ENCODE results near the gene PARP12.

PARP12 gene

DNA sequence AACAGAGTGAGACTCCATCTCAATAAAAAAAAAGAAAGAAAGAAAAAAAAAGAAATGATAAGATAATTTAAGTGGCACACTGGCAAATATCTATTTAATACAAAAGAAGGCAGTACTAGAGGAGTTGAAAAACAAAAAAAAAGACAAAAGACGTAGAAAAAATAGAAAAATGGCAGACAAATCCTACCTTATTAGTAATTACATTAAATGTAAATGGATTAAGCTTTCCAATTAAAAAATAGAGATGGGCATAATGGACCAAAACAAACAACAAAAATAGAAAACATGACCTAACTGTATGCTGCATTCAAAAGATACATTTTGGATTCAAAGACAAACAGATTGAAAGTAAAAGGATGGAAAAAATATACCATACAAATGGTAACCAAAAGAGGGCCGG is 5.3 kb upstream of the PARP12 start:
- TF ChIP-seq EZH2phosphoT487 (IDR thresholded peaks at IDR 0.05; ENCODE audit: borderline replicate concordance, low read length): no peak
- TF ChIP-seq, protein P1, sequence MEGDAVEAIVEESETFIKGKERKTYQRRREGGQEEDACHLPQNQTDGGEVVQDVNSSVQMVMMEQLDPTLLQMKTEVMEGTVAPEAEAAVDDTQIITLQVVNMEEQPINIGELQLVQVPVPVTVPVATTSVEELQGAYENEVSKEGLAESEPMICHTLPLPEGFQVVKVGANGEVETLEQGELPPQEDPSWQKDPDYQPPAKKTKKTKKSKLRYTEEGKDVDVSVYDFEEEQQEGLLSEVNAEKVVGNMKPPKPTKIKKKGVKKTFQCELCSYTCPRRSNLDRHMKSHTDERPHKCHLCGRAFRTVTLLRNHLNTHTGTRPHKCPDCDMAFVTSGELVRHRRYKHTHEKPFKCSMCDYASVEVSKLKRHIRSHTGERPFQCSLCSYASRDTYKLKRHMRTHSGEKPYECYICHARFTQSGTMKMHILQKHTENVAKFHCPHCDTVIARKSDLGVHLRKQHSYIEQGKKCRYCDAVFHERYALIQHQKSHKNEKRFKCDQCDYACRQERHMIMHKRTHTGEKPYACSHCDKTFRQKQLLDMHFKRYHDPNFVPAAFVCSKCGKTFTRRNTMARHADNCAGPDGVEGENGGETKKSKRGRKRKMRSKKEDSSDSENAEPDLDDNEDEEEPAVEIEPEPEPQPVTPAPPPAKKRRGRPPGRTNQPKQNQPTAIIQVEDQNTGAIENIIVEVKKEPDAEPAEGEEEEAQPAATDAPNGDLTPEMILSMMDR (IDR thresholded peaks at IDR 0.05; ENCODE audit: low read depth, low read length, poor library complexity, severe bottlenecking): no peak
- peaks cover 5% of the 10 kb centered on the region for H3K27me3 ChIP-seq (ENCODE audit: control insufficient read depth, low read length)
- no peaks in the 10 kb centered on the region for H3K9me2 ChIP-seq (replicated peaks; ENCODE audit: control insufficient read depth, low read length)
- H3K4me3 ChIP-seq (ENCODE audit: low read length): no peak overlapping the region
- peaks cover 25% of the 10 kb centered on the region for H3K9me3 ChIP-seq (ENCODE audit: control insufficient read depth, insufficient read depth, low read length)
- H3F3A ChIP-seq (ENCODE audit: control insufficient read depth, insufficient read depth): no peaks in the 10 kb centered on the region
- H4K20me1 ChIP-seq (ENCODE audit: control insufficient read depth, insufficient read depth, low read depth, low read length): no peaks in the 10 kb centered on the region
- H3K79me2 ChIP-seq (ENCODE audit: control insufficient read depth, low read length): no peaks in the 10 kb centered on the region
- peaks cover 6% of the 10 kb centered on the region for H3K4me1 ChIP-seq (ENCODE audit: control insufficient read depth, low read length)
- no peaks in the 10 kb centered on the region for H3K36me3 ChIP-seq (ENCODE audit: control insufficient read depth, low read length)
- H3K27ac ChIP-seq (ENCODE audit: low read depth, low read length): no peak overlapping the region
- no peak overlapping the region for H3K4me2 ChIP-seq (ENCODE audit: low read length)

DNA sequence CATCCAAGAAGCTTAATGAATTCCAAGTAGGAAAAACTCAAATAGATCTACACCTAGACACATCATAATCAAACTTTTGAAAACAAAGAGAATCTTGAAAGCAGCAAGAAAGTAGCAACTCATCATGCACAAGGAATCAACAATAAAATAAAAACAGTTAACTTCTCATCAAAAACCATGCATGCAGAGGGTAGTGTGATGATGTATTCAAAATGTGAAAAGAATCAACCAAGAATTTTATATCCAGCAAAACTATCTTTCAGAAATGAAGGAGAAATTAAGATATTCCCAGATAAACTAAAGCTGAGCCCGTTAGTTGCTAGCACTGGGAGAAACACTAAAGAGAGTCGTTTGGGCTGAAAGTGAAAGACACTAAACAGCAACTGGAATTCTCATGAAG is 4.3 kb upstream of the PARP12 start:
- H3K27ac ChIP-seq (ENCODE audit: low read depth, low read length): no peak overlapping the region

DNA sequence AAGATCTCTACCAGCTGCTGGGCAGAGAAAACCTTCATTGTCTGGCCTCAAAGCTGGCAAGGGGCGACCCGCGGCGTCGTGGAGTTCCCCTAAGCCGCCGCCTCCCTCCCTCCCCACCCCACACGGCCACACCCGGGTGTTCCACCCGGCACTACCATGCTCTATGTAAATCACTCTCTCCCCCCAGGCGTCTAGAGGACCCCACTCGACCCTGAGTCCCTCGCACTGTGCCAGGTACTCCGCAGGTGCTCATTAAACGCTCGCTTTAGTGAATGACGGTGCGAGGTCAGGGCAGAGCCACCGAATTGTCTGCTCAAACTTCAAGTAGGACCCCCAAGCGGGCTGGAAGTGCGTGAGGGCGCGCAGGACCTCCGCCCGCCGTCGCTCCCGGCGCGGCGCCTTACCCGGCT is 628 bp downstream of the PARP12 start:
- no peak overlapping the region for H3K27ac ChIP-seq (ENCODE audit: low read depth, low read length)
- peak overlapping the region; percentile 96 for H3K4me2 ChIP-seq (ENCODE audit: low read length)
- H3K36me3 ChIP-seq (ENCODE audit: control insufficient read depth, low read length): no peaks in the 10 kb centered on the region
- peaks cover 13% of the 10 kb centered on the region for H3K27me3 ChIP-seq (ENCODE audit: control insufficient read depth, low read length)
- TF ChIP-seq, protein P1 (IDR thresholded peaks at IDR 0.05; ENCODE audit: low read depth, low read length, poor library complexity, severe bottlenecking): no peak
- TF ChIP-seq EZH2phosphoT487 (IDR thresholded peaks at IDR 0.05; ENCODE audit: borderline replicate concordance, low read length): no peak
- H3F3A ChIP-seq (ENCODE audit: control insufficient read depth, insufficient read depth): no peaks in the 10 kb centered on the region
- H3K4me1 ChIP-seq (ENCODE audit: control insufficient read depth, low read length): peaks cover 13% of the 10 kb centered on the region
- no peaks in the 10 kb centered on the region for H3K79me2 ChIP-seq (ENCODE audit: control insufficient read depth, low read length)
- peak overlapping the region; percentile 82 for H3K4me3 ChIP-seq (ENCODE audit: low read length)
- H4K20me1 ChIP-seq (ENCODE audit: control insufficient read depth, insufficient read depth, low read depth, low read length): no peaks in the 10 kb centered on the region
- H3K9me2 ChIP-seq (replicated peaks; ENCODE audit: control insufficient read depth, low read length): no peaks in the 10 kb centered on the region
- H3K9me3 ChIP-seq (ENCODE audit: control insufficient read depth, insufficient read depth, low read length): peaks cover 16% of the 10 kb centered on the region

More for the DNA sequence above, 4.3 kb upstream of the PARP12 start:
- Histone ChIP-seq H3K4me2 (ENCODE audit: low read length) (no peak overlapping the region), H3K9me2 (replicated peaks; ENCODE audit: control insufficient read depth, low read length) (no peaks in the 10 kb centered on the region), H3K36me3 (ENCODE audit: control insufficient read depth, low read length) (no peaks in the 10 kb centered on the region), H3K27me3 (ENCODE audit: control insufficient read depth, low read length) (peaks cover 5% of the 10 kb centered on the region), H3K9me3 (ENCODE audit: control insufficient read depth, insufficient read depth, low read length) (peaks cover 25% of the 10 kb centered on the region), H4K20me1 (ENCODE audit: control insufficient read depth, insufficient read depth, low read depth, low read length) (no peaks in the 10 kb centered on the region), H3K4me3 (ENCODE audit: low read length) (no peak overlapping the region), H3F3A (ENCODE audit: control insufficient read depth, insufficient read depth) (no peaks in the 10 kb centered on the region), H3K79me2 (ENCODE audit: control insufficient read depth, low read length) (no peaks in the 10 kb centered on the region), H3K4me1 (ENCODE audit: control insufficient read depth, low read length) (peaks cover 11% of the 10 kb centered on the region)
- no peak for TF ChIP-seq EZH2phosphoT487 (IDR thresholded peaks at IDR 0.05; ENCODE audit: borderline replicate concordance, low read length)
- TF ChIP-seq, protein P1 (IDR thresholded peaks at IDR 0.05; ENCODE audit: low read depth, low read length, poor library complexity, severe bottlenecking): no peak

DNA sequence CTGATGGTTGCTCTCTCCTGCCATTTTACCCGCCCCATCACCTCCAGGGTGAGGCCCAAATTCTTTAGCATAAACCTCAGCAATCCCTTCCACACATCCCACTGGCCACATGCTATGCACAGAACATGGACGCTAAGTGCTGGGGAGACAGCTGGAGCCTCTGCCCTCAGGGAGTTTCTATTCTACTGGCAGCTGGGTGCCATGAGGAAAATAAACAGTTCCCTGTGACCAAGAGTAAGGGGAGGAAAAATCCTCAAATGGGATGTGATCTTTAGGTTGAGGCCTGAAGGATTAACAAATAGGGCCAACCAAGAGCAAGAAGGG is 1.2 kb downstream of the PARP12 start:
- Histone ChIP-seq H3K27me3 (ENCODE audit: control insufficient read depth, low read length) (peaks cover 13% of the 10 kb centered on the region), H3K79me2 (ENCODE audit: control insufficient read depth, low read length) (no peaks in the 10 kb centered on the region), H3K4me1 (ENCODE audit: control insufficient read depth, low read length) (peaks cover 13% of the 10 kb centered on the region), H3K4me2 (ENCODE audit: low read length) (peak overlapping the region; percentile 96), H3F3A (ENCODE audit: control insufficient read depth, insufficient read depth) (no peaks in the 10 kb centered on the region), H3K9me3 (ENCODE audit: control insufficient read depth, insufficient read depth, low read length) (peaks cover 11% of the 10 kb centered on the region), H3K4me3 (ENCODE audit: low read length) (peak overlapping the region; percentile 82; the same call in 1 of the 2 replicates), H4K20me1 (ENCODE audit: control insufficient read depth, insufficient read depth, low read depth, low read length) (no peaks in the 10 kb centered on the region), H3K27ac (ENCODE audit: low read depth, low read length) (no peak overlapping the region), H3K9me2 (replicated peaks; ENCODE audit: control insufficient read depth, low read length) (no peaks in the 10 kb centered on the region), H3K36me3 (ENCODE audit: control insufficient read depth, low read length) (no peaks in the 10 kb centered on the region)
- TF ChIP-seq EZH2phosphoT487 (IDR thresholded peaks at IDR 0.05; ENCODE audit: borderline replicate concordance, low read length): no peak
- TF ChIP-seq, protein P1 (IDR thresholded peaks at IDR 0.05; ENCODE audit: low read depth, low read length, poor library complexity, severe bottlenecking): no peak

Data from DOHH2 (cell line).